Epithelial cell of prostate (primary cell): ENCODE measurements around the gene LIPE.
"Not testable (repeated sequence)": the region's sequence is repeated elsewhere in the genome, so short reads cannot be mapped to it uniquely, and the experiment has no call there.

Source experiments
- DNase-seq: peaks from one replicate; pipeline ENCODE4 v3.0.0-alpha.2; 2011; ENCODE audit warnings: low read depth, low spot score
- H3K27ac ChIP-seq: fragments of 450-650 bp; 2 replicates; pipeline ENCODE4 v1.5.1; 2017; ENCODE audit warnings: mild to moderate bottlenecking

Gene LIPE

GRCh38 chr19:42427313-42427712 is at the start of gene LIPE:
Gene LIPE (minus strand): TSS chr19:42427388. CDS start chr19:42427149, 239 bp downstream.
- H3K27ac ChIP-seq, result no peak within 1 kb of the TSS
- DNase-seq, result no peak

- no peak overlapping the region for H3K27ac ChIP-seq
- no peak for DNase-seq
Measured at GRCh38 chr19:42475366-42475765, 48.2 kb upstream of the LIPE start.

GRCh38 chr19:42474743-42475142 is 47.6 kb upstream of the LIPE start:
- H3K27ac ChIP-seq, result no peak overlapping the region
- no peak for DNase-seq

- no peak overlapping the region for H3K27ac ChIP-seq
- no peak for DNase-seq
Measured at GRCh38 chr19:42473686-42474085, 46.5 kb upstream of the LIPE start.

- no peak overlapping the region for H3K27ac ChIP-seq
- no peak for DNase-seq
Measured at GRCh38 chr19:42472402-42473147, 45.4 kb upstream of the LIPE start.

GRCh38 chr19:42471554-42472249 is 44.5 kb upstream of the LIPE start:
- no peak for DNase-seq
- H3K27ac ChIP-seq, result peak overlapping the region; percentile 24

- H3K27ac ChIP-seq, result no peak overlapping the region
- DNase-seq, result no peak
Measured at GRCh38 chr19:42469311-42470235, 42.4 kb upstream of the LIPE start.

- peak; percentile 31 for DNase-seq
- no peak overlapping the region for H3K27ac ChIP-seq
Measured at GRCh38 chr19:42468273-42468796, 41.1 kb upstream of the LIPE start.

GRCh38 chr19:42467183-42467760 is 40.1 kb upstream of the LIPE start:
- H3K27ac ChIP-seq, result no peak overlapping the region
- DNase-seq, result no peak

- H3K27ac ChIP-seq, result no peak overlapping the region
- no peak for DNase-seq
Measured at GRCh38 chr19:42466521-42467182, 39.5 kb upstream of the LIPE start.

- no peak overlapping the region for H3K27ac ChIP-seq
Measured at GRCh38 chr19:42465827-42466280, 38.7 kb upstream of the LIPE start.

GRCh38 chr19:42461700-42462324 is 34.6 kb upstream of the LIPE start:
- DNase-seq, result no peak
- H3K27ac ChIP-seq, result peak overlapping the region; percentile 37

More at GRCh38 chr19:42465827-42466280, 38.7 kb upstream of the LIPE start:
- DNase-seq, result no peak

- not testable (repeated sequence) for DNase-seq
- H3K27ac ChIP-seq, result peak overlapping the region; percentile 37
Measured at GRCh38 chr19:42461231-42461630, 34.0 kb upstream of the LIPE start.

GRCh38 chr19:42459926-42460325 is 32.7 kb upstream of the LIPE start:
- DNase-seq, result no peak
- no peak overlapping the region for H3K27ac ChIP-seq

- peak; percentile 96 for DNase-seq
- peak overlapping the region; percentile 90 for H3K27ac ChIP-seq
Measured at GRCh38 chr19:42455621-42456081, 28.5 kb upstream of the LIPE start.

- H3K27ac ChIP-seq, result peak overlapping the region; percentile 90
Measured at GRCh38 chr19:42455086-42455485, 27.9 kb upstream of the LIPE start.

GRCh38 chr19:42452590-42452989 is 25.4 kb upstream of the LIPE start:
- DNase-seq, result no peak
- no peak overlapping the region for H3K27ac ChIP-seq

More at GRCh38 chr19:42455086-42455485, 27.9 kb upstream of the LIPE start:
- DNase-seq, result no peak

- peak; percentile 80 for DNase-seq
- peak overlapping the region; percentile 54 for H3K27ac ChIP-seq
Measured at GRCh38 chr19:42450314-42450934, 23.2 kb upstream of the LIPE start.
